ENCODE results near the gene ESRRB.

DNA sequence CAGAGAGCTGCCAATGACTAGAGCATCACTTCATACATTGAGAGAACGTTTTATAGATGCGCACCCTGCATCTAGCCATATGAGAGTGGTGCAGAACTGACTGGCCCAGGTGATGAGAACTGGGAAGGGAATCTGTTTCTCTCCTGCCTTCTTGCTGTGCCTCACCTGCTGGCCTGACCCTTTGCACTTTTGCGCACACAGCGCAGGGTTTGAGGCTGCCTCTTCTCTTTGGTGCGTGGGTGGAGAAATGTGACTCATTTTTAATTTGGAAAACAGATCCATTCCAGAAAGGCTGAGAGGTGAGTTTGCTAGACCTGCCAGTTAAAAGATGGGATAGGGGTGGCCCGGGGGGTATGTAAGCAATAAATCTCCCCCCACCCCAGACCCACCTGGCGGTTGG lies 453 bp upstream of the ESRRB start:
- TF ChIP-seq, protein P1, sequence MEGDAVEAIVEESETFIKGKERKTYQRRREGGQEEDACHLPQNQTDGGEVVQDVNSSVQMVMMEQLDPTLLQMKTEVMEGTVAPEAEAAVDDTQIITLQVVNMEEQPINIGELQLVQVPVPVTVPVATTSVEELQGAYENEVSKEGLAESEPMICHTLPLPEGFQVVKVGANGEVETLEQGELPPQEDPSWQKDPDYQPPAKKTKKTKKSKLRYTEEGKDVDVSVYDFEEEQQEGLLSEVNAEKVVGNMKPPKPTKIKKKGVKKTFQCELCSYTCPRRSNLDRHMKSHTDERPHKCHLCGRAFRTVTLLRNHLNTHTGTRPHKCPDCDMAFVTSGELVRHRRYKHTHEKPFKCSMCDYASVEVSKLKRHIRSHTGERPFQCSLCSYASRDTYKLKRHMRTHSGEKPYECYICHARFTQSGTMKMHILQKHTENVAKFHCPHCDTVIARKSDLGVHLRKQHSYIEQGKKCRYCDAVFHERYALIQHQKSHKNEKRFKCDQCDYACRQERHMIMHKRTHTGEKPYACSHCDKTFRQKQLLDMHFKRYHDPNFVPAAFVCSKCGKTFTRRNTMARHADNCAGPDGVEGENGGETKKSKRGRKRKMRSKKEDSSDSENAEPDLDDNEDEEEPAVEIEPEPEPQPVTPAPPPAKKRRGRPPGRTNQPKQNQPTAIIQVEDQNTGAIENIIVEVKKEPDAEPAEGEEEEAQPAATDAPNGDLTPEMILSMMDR (IDR thresholded peaks at IDR 0.05): no peak
- no peak for TF ChIP-seq EP300 (IDR thresholded peaks at IDR 0.05; ENCODE audit: low read depth)

Measured in transverse colon (tissue), 3 donors.